Measurements from ENCODE around the gene ZNF670.
"Not testable (repeated sequence)": the region's sequence is repeated elsewhere in the genome, so short reads cannot be mapped to it uniquely, and the experiment has no call there.

ZNF670 gene

DNA sequence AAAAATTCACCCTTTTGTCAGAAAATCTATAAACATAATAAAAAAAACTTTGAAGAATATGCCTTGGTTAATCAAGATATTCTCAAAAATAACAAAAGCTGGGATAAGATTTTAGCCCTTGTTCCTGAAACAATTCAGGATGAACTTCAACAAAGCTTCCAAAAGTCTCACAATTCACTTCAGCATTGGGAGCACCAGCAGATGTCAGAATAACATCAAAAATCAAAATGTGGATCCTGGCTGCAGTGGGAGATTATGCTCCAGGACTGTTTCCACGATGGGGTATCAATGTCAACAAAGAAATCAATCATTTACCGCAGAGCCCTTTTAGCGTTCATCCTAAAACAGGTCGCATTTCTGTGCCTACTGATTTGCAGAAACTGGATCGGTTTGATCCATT lies 35.2 kb downstream of the ZNF670 start:
- DNase-seq (ENCODE audit: low read depth), result no peak

DNA sequence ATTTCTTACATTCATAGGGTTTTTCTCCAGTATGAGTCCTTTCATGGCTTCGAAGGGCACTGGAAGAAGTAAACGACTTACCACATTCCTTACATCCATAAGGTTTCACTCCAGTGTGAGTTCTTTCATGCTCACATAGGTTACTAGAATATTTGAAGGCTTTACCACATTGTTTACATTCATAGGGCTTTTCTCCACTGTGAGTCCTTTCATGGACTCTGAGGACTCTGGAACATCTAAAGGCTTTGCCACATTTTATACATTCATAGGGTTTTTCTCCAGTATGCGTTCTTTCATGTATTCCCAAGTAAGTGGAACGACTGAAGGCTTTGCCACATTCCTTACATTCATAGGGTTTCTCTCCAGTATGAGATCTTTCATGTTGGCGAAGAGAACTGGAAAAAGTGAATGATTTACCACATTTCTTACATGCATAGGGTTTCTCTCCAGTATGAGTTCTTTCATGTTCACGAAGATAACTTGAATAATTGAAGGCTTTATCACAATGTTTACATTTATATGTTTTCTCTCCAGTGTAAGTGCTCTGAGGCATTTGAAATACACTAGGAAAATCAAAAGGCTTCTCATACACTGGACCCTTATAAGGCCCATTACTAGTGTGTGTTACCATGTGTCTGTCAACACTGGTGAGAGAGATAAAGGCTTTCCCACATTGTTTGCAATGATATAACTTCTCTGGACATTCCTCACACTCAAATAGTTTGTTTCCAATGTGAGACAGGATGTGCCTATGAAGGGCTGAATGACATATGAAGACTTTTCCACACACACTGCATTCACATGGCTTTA lies 40.9 kb downstream of the ZNF670 start:
- no peak for DNase-seq (ENCODE audit: low read depth)

DNA sequence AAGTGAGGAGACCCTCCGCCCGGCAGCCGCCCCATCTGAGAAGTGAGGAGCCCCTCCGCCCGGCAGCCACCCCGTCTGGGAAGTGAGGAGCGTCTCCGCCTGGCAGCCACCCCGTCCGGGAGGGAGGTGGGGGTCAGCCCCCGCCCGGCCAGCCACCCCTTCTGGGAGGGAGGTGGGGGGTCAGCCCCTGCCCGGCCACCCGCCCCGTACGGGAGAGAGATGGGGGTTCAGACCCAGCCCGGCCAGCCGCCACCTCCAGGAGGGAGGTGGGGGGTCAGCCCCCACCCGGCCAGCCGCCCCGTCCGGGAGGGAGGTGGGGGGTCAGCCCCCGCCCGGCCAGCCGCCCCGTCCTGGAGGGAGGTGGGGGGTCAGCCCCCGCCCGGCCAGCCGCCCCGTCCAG lies 46.3 kb downstream of the ZNF670 start:
- DNase-seq (ENCODE audit: low read depth), result not testable (repeated sequence)

Measured in stimulated activated CD8-positive, alpha-beta memory T cell treated with anti-CD3 and anti-CD28 coated beads, Interleukin-15, amount 100 ng/mL, for 1 hour (primary cell).